Testis (tissue), 3 donors: Measurements from ENCODE around the gene POLK. TPM values are rescaled to one million over a fixed set of nuclear protein-coding genes. Genes with fewer than 3 reads are reported as not detected.
"Not testable (repeated sequence)": the region's sequence is repeated elsewhere in the genome, so short reads cannot be mapped to it uniquely, and the experiment has no call there.

Experiments used
- DNase-seq: peaks from one replicate; pipeline ENCODE4 v3.0.0-alpha.2; 2019
- H3K27ac ChIP-seq, 2 donors: fragments of 200-600 bp; sonication (generic); one replicate each; pipeline ENCODE4 v1.5.1; 2019
- H3K27me3 ChIP-seq: fragments of 200-600 bp; sonication (generic); one replicate; pipeline ENCODE4 v1.5.1; 2019
- H3K36me3 ChIP-seq: fragments of 200-600 bp; sonication (generic); one replicate; pipeline ENCODE4 v1.5.1; 2017; ENCODE audit warnings: low read depth; ENCODE audit errors: missing control alignments
- H3K4me1 ChIP-seq: fragments of 200-600 bp; sonication (generic); one replicate; pipeline ENCODE4 v1.5.1; 2019
- H3K4me3 ChIP-seq, 2 donors: fragments of 200-600 bp; sonication (generic); one replicate each; pipeline ENCODE4 v1.5.1; 2017 to 2019
- H3K9me3 ChIP-seq: fragments of 200-600 bp; sonication (generic); one replicate; pipeline ENCODE4 v1.5.1; 2017
- POLR2A ChIP-seq: fragments of 450-650 bp; IDR thresholded peaks from one replicate; pipeline ENCODE4 v1.6.1; 2017; ENCODE audit warnings: antibody characterized with exemption, mild to moderate bottlenecking, moderate library complexity
- WGBS, 2 donors: methylation state at CpG; one replicate each; pipeline ENCODE4 v1.1.5; 2018; 5-methylcytosine and 5-hydroxymethylcytosine counted together
- intact Hi-C: fragments of 100-400 bp; cut with DNase I; formaldehyde crosslinking; loops from one replicate; pipeline ENCODE4 v1.15.1; 2023; ENCODE audit warnings: low total_unique reads
- polyA plus RNA-seq: library from polyadenylated mRNA; stranded (reverse); fragments of 350-450 nt; fragmentation: Illumina TruSeq; extraction: RNeasy Lipid Tissue Mini Kit (QIAGEN cat#74804); gene quantifications from one replicate; pipeline ENCODE4 v1.2.3, GENCODE V29; 2014; ENCODE audit warnings: low read depth, low replicate concordance; ENCODE audit not compliant: insufficient read depth
- total RNA-seq, 2 donors: library from RNA; depleted of rRNA; stranded (reverse); fragments of >200 nt; gene quantifications; one replicate each; pipeline ENCODE4 v1.2.3, GENCODE V29; 2016
- TF ChIP-seq, protein P1 (sequence below), 3 experiments: fragments of 450-650 bp in 2 of 3; fragments of 200-600 bp in 1 of 3; sonication (generic) in 1 of 3; IDR thresholded peaks; one replicate each; pipeline ENCODE4 v1.5.1; 2016 to 2019; ENCODE audit warnings: antibody characterized with exemption in 3 of 3, mild to moderate bottlenecking in 2 of 3, moderate library complexity in 1 of 3

The POLK gene
- total and polyA plus RNA-seq, 3 donors from 2014 or later = 23.3 to 56.7 (median 41.0) TPM

GRCh38 chr5:75553358-75553757 lies 41.7 kb downstream of the POLK start:
- intact Hi-C loops = no loop called here
- Histone ChIP-seq H3K27me3 (no peaks in the 10 kb centered on the region), H3K27ac (no peak overlapping the region), H3K9me3 (no peaks in the 10 kb centered on the region), H3K4me3 (no peak overlapping the region), H3K4me1 (no peaks in the 10 kb centered on the region), H3K36me3 (no peaks in the 10 kb centered on the region)
- no peak for DNase-seq
- TF ChIP-seq POLR2A = no peak
- TF ChIP-seq, protein P1, sequence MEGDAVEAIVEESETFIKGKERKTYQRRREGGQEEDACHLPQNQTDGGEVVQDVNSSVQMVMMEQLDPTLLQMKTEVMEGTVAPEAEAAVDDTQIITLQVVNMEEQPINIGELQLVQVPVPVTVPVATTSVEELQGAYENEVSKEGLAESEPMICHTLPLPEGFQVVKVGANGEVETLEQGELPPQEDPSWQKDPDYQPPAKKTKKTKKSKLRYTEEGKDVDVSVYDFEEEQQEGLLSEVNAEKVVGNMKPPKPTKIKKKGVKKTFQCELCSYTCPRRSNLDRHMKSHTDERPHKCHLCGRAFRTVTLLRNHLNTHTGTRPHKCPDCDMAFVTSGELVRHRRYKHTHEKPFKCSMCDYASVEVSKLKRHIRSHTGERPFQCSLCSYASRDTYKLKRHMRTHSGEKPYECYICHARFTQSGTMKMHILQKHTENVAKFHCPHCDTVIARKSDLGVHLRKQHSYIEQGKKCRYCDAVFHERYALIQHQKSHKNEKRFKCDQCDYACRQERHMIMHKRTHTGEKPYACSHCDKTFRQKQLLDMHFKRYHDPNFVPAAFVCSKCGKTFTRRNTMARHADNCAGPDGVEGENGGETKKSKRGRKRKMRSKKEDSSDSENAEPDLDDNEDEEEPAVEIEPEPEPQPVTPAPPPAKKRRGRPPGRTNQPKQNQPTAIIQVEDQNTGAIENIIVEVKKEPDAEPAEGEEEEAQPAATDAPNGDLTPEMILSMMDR (IDR thresholded peaks at IDR 0.05) = no peak
- 91 to 97% methylated on average over 1 of the region's 1 CpG for WGBS, 2 donors

DNA sequence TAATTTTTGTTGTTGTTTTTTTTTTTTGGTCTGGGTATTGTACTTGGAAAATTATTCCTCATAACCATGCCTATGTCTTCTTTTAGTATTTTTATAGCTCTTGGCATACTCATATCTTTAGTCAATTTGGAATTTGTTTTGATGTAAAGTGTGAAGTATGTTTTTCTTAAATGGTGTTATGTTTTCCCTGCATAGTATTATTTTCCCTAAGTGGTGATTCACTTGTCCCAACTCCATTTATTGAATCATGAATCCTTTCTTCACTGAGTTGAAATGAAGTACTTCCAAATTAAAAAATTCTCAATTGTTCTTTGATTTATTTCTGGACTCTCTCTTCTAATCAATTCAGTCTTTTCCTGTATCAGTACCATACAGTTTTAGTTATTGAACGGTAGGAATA lies 46.5 kb downstream of the POLK start:
- no peaks in the 10 kb centered on the region for H3K9me3 ChIP-seq
- WGBS, 2 donors = 90 to 96% methylated on average over 1 of the region's 1 CpG
- H3K36me3 ChIP-seq = no peaks in the 10 kb centered on the region
- H3K27me3 ChIP-seq = no peaks in the 10 kb centered on the region
- TF ChIP-seq POLR2A = no peak
- TF ChIP-seq, protein P1 (IDR thresholded peaks at IDR 0.05) = no peak
- no peaks in the 10 kb centered on the region for H3K4me1 ChIP-seq
- intact Hi-C loops = no loop called here
- H3K27ac ChIP-seq = no peak overlapping the region
- DNase-seq = no peak
- H3K4me3 ChIP-seq = no peak overlapping the region

GRCh38 chr5:75558981-75559632 lies 47.4 kb downstream of the POLK start:
- no peak overlapping the region for H3K4me3 ChIP-seq
- TF ChIP-seq, protein P1 (IDR thresholded peaks at IDR 0.05) = no peak
- TF ChIP-seq POLR2A = no peak
- no peaks in the 10 kb centered on the region for H3K9me3 ChIP-seq
- H3K4me1 ChIP-seq = no peaks in the 10 kb centered on the region
- intact Hi-C loops = no loop called here
- H3K36me3 ChIP-seq = no peaks in the 10 kb centered on the region
- no peak for DNase-seq
- no peaks in the 10 kb centered on the region for H3K27me3 ChIP-seq
- H3K27ac ChIP-seq = peak overlapping the region in 1 of 2 donors; percentile 32
- 73 to 82% methylated on average over 4 of the region's 4 CpGs for WGBS, 2 donors

- H3K27me3 ChIP-seq, intact Hi-C loops: not testable (repeated sequence)
Measured at GRCh38 chr5:75560655-75561054, 49.0 kb downstream of the POLK start.

DNA sequence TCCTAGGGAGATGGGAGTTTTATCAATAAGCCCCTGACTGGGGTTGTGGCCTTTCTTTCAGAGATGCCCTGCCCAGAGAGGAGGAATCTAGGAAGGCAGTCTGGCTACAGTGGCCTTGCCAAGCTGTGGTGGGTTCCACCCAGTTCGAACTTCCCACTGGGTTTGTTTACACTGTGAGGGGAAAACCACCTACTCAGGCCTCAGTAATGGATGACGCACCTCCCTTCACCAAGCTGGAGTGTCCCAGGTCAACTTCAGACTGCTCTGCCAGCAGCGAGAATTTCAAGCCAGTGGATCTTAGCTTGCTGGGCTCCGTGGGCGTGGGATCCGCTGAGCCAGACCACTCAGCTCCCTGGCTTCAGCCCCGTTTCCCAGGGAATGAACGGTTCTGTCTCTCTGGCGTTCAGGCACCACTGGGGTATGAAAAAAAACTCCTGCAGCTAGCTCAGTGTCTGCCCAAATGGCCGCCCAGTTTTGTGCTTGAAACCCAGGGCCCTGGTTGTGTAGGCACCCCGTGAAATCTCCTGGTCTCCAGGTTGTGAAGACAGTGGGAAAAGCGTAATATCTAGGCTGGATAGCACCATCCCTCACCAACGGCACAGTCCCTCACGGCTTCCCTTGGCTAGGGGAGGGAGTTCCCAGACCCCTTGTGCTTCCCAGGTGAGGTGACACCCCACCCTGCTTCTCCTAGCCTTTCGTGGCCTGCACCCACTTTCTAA lies 54.5 kb downstream of the POLK start:
- peaks cover 20% of the 10 kb centered on the region for H3K4me1 ChIP-seq
- H3K27me3 ChIP-seq, H3K36me3 ChIP-seq, intact Hi-C loops, H3K27ac ChIP-seq, DNase-seq, H3K9me3 ChIP-seq, H3K4me3 ChIP-seq: not testable (repeated sequence)
- WGBS, 2 donors = 91 to 92% methylated on average over 10 to 15 of the region's 15 CpGs

More at GRCh38 chr5:75560655-75561054, 49.0 kb downstream of the POLK start:
- not testable (repeated sequence) for H3K4me3 ChIP-seq, H3K4me1 ChIP-seq, H3K36me3 ChIP-seq, H3K27ac ChIP-seq, H3K9me3 ChIP-seq, DNase-seq
- 88 to 100% methylated on average over 1 of the region's 1 CpG for WGBS, 2 donors
